Neuronal stem cell (in vitro differentiated cells): Measurements from ENCODE around the gene KISS1.

Experiments used
- DNase-seq: peaks from one replicate; pipeline ENCODE4 v3.0.0-alpha.2; 2013; ENCODE audit warnings: low spot score
- H2AFZ ChIP-seq: one replicate; pipeline ENCODE4 v1.6.1; 2013; ENCODE audit warnings: mild to moderate bottlenecking, low read length, inconsistent platforms
- H2AK5ac ChIP-seq: 2 replicates; pipeline ENCODE4 v1.6.1; 2013; ENCODE audit warnings: low read depth, mild to moderate bottlenecking, inconsistent platforms, low read length, moderate library complexity, mixed read lengths
- H2BK120ac ChIP-seq: 2 replicates; pipeline ENCODE4 v1.6.1; 2013; ENCODE audit warnings: low read depth, mild to moderate bottlenecking, inconsistent platforms, low read length, moderate library complexity, mixed read lengths
- H2BK12ac ChIP-seq: one replicate; pipeline ENCODE4 v1.6.1; 2013; ENCODE audit warnings: low read length, inconsistent platforms
- H2BK15ac ChIP-seq: 2 replicates; pipeline ENCODE4 v1.6.1; 2013; ENCODE audit warnings: mild to moderate bottlenecking, low read length, inconsistent platforms, mixed read lengths
- H2BK5ac ChIP-seq: one replicate; pipeline ENCODE4 v1.6.1; 2013; ENCODE audit warnings: inconsistent platforms, mild to moderate bottlenecking, low read length, moderate library complexity
- H3K14ac ChIP-seq: one replicate; pipeline ENCODE4 v1.6.1; 2013; ENCODE audit warnings: low read length, inconsistent platforms
- H3K18ac ChIP-seq: 2 replicates; pipeline ENCODE4 v1.6.1; 2013; ENCODE audit warnings: low read length, inconsistent platforms
- H3K23ac ChIP-seq: 2 replicates; pipeline ENCODE4 v1.6.1; 2013; ENCODE audit warnings: low read depth, mild to moderate bottlenecking, mixed read lengths, low read length, inconsistent platforms; ENCODE audit not compliant: poor library complexity
- H3K27ac ChIP-seq: replicated peaks from 3 replicates; pipeline ENCODE4 v1.5.1; 2013; ENCODE audit warnings: low read length, inconsistent platforms
- H3K27me3 ChIP-seq, 3 experiments: 2 replicates each; pipeline ENCODE4 v1.6.1; 2013; ENCODE audit warnings: low read length in 3 of 3, mild to moderate bottlenecking in 2 of 3, inconsistent platforms in 1 of 3, low read depth in 1 of 3, mixed read lengths in 1 of 3, moderate library complexity in 1 of 3; ENCODE audit not compliant: control insufficient read depth in 3 of 3, insufficient read depth in 3 of 3
- H3K36me3 ChIP-seq, 2 donors: replicated peaks in 1 of 2; 2 replicates each; pipeline ENCODE4 v1.6.1; 2013; ENCODE audit warnings: low read length in 2 of 2; ENCODE audit not compliant: control insufficient read depth in 2 of 2, insufficient read depth in 2 of 2
- H3K4ac ChIP-seq: 2 replicates; pipeline ENCODE4 v1.6.1; 2013; ENCODE audit warnings: inconsistent platforms, mild to moderate bottlenecking, low read length, moderate library complexity
- H3K4me1 ChIP-seq, 2 donors: 1 replicate in 1 of 2; 2 replicates in 1 of 2; pipeline ENCODE4 v1.6.1; 2013; ENCODE audit warnings: low read length in 2 of 2, low read depth in 1 of 2; ENCODE audit not compliant: control insufficient read depth in 2 of 2, insufficient read depth in 1 of 2
- H3K4me2 ChIP-seq: one replicate; pipeline ENCODE4 v1.6.1; 2013; ENCODE audit warnings: mild to moderate bottlenecking, low read length, inconsistent platforms; ENCODE audit not compliant: insufficient read depth, poor library complexity, severe bottlenecking
- H3K4me3 ChIP-seq, 2 donors: 2 replicates each; pipeline ENCODE4 v1.5.1; 2013; ENCODE audit warnings: low read length in 2 of 2, mild to moderate bottlenecking in 2 of 2, inconsistent platforms in 1 of 2, moderate library complexity in 1 of 2
- H3K79me1 ChIP-seq: one replicate; pipeline ENCODE4 v1.6.1; 2013; ENCODE audit warnings: low read depth, mild to moderate bottlenecking, inconsistent platforms, low read length, moderate library complexity
- H3K9ac ChIP-seq: one replicate; pipeline ENCODE4 v1.6.1; 2013; ENCODE audit warnings: mild to moderate bottlenecking, low read depth, low read length, inconsistent platforms; ENCODE audit not compliant: poor library complexity
- H3K9me3 ChIP-seq, 2 donors: replicated peaks in 1 of 2; 2 replicates each; pipeline versions ENCODE3 to v1.6.1; 2013; ENCODE audit warnings: low read length in 2 of 2, mild to moderate bottlenecking in 2 of 2, inconsistent platforms in 1 of 2, low read depth in 1 of 2, mixed read lengths in 1 of 2, moderate library complexity in 1 of 2; ENCODE audit not compliant: control insufficient read depth in 2 of 2, insufficient read depth in 1 of 2
- H4K8ac ChIP-seq: one replicate; pipeline ENCODE4 v1.6.1; 2013; ENCODE audit warnings: low read depth, mild to moderate bottlenecking, inconsistent platforms, low read length, moderate library complexity
- H4K91ac ChIP-seq: one replicate; pipeline ENCODE4 v1.6.1; 2013; ENCODE audit warnings: low read length, low read depth, mild to moderate bottlenecking, inconsistent platforms; ENCODE audit not compliant: poor library complexity
- WGBS, 2 donors: extraction: QIAGEN DNeasy Blood & Tissue Kit; methylation state at CpG; one replicate each; pipeline ENCODE4 v1.1.7; 2013; ENCODE audit warnings: missing lambda C conversion rate in 2 of 2, mixed read lengths in 1 of 2; ENCODE audit not compliant: insufficient read length in 2 of 2, insufficient replicate concordance in 1 of 2; ENCODE audit errors: extremely low coverage in 2 of 2; 5-methylcytosine and 5-hydroxymethylcytosine counted together

The KISS1 gene

GRCh38 chr1:204171751-204172178 is 24.5 kb downstream of the KISS1 start:
- Histone ChIP-seq H3K14ac (no peak overlapping the region), H3K27me3 (peaks cover 0 to 34% (median 0%) of the 10 kb centered on the region in 3 experiments), H2BK120ac (no peak overlapping the region), H3K27ac (no peak overlapping the region), H2BK15ac (no peak overlapping the region), H3K4me3 (no peak overlapping the region), H3K4me1 (peaks cover 0 to 2% of the 10 kb centered on the region in 2 donors), H3K9ac (no peak overlapping the region), H3K9me3 (peaks cover 2 to 18% of the 10 kb centered on the region in 2 donors), H3K4ac (no peak overlapping the region), H3K23ac (no peak overlapping the region), H3K18ac (no peak overlapping the region), H2AFZ (no peak overlapping the region), H3K36me3 (no peaks in the 10 kb centered on the region), H3K79me1 (no peaks in the 10 kb centered on the region), H3K4me2 (no peak overlapping the region), H4K8ac (no peak overlapping the region), H2BK5ac (no peak overlapping the region), H4K91ac (no peak overlapping the region), H2BK12ac (no peak overlapping the region), H2AK5ac (no peak overlapping the region)
- no CpG with 5 or more reads among the region's 4 CpGs for WGBS, 2 donors
- DNase-seq, result no peak

- H3K36me3 ChIP-seq, result no peaks in the 10 kb centered on the region
- H2BK12ac ChIP-seq, result no peak overlapping the region
- no peak overlapping the region for H2BK5ac ChIP-seq
- no peak overlapping the region for H3K14ac ChIP-seq
- DNase-seq, result no peak
- H3K27ac ChIP-seq, result no peak overlapping the region
- H2BK120ac ChIP-seq, result no peak overlapping the region
- no peaks in the 10 kb centered on the region for H3K4me1 ChIP-seq
- no CpG with 5 or more reads among the region's 3 CpGs for WGBS, 2 donors
- no peak overlapping the region for H2AFZ ChIP-seq
- no peak overlapping the region for H3K18ac ChIP-seq
- no peak overlapping the region for H4K91ac ChIP-seq
- no peak overlapping the region for H3K4me3 ChIP-seq
- H2AK5ac ChIP-seq, result no peak overlapping the region
- peaks cover 0 to 33% (median 0%) of the 10 kb centered on the region in 3 experiments for H3K27me3 ChIP-seq
- H3K79me1 ChIP-seq, result no peaks in the 10 kb centered on the region
- no peak overlapping the region for H3K4ac ChIP-seq
- H3K4me2 ChIP-seq, result no peak overlapping the region
- H3K23ac ChIP-seq, result no peak overlapping the region
- no peak overlapping the region for H2BK15ac ChIP-seq
- H3K9me3 ChIP-seq, result peaks cover 2 to 18% of the 10 kb centered on the region in 2 donors
- no peak overlapping the region for H4K8ac ChIP-seq
- no peak overlapping the region for H3K9ac ChIP-seq
These were observed 25.7 kb downstream of the KISS1 start for GRCh38 chr1:204170494-204171155.

DNA sequence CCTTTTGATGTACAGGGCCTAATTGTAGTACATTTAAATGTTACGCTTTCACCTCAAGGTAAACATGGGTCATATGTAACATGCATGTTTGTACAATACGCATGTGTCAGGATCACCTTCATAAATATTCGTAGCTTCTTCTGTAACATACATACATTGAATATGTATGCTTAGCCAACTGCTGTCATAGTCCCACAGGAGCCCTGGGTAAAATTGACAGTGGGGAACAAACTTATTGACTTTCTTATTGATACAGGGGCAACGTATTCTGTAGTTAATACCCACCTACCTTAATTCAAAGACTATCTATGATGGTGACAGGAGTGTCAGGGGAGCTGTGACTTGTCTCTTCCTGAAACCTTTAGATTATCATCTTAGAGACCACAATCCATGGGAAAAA is 26.4 kb downstream of the KISS1 start:
- H3K4me1 ChIP-seq, result no peaks in the 10 kb centered on the region
- no peaks in the 10 kb centered on the region for H3K79me1 ChIP-seq
- H3K27ac ChIP-seq, result no peak overlapping the region
- no peak overlapping the region for H2BK5ac ChIP-seq
- no peak overlapping the region for H3K23ac ChIP-seq
- H4K91ac ChIP-seq, result no peak overlapping the region
- no peak overlapping the region for H3K4me2 ChIP-seq
- H3K4ac ChIP-seq, result no peak overlapping the region
- H2AFZ ChIP-seq, result no peak overlapping the region
- WGBS, 2 donors, result no CpG with 5 or more reads among the region's 4 CpGs
- H3K9me3 ChIP-seq, result peaks cover 2 to 18% of the 10 kb centered on the region in 2 donors
- no peak overlapping the region for H4K8ac ChIP-seq
- H3K9ac ChIP-seq, result no peak overlapping the region
- H3K18ac ChIP-seq, result no peak overlapping the region
- H3K27me3 ChIP-seq, result peaks cover 0 to 25% (median 0%) of the 10 kb centered on the region in 3 experiments
- no peak for DNase-seq
- H3K14ac ChIP-seq, result no peak overlapping the region
- no peak overlapping the region for H3K4me3 ChIP-seq
- no peak overlapping the region for H2BK15ac ChIP-seq
- no peak overlapping the region for H2BK12ac ChIP-seq
- H3K36me3 ChIP-seq, result no peaks in the 10 kb centered on the region
- H2BK120ac ChIP-seq, result no peak overlapping the region
- no peak overlapping the region for H2AK5ac ChIP-seq

DNA sequence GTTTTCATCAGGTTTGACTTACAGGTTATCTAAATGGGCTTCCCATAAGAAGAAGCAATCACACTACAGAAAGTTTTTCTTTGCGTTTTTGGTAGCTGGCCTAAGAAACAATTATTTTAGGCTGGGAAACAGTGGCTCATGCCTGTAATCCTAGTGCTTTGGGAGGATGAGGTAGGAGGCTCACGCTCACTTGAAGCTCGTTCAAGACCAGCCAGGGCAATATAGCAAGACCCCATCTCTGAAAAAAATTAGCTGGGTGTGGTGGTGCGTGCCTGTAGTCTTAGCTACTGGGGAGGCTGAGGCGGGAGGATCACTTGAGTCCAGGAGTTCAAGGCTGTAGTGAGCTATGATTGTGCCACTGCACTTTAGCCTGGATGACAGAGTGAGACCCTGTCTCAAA is 28.6 kb downstream of the KISS1 start:
- no peak overlapping the region for H4K8ac ChIP-seq
- H2BK12ac ChIP-seq, result no peak overlapping the region
- no CpG with 5 or more reads among the region's 5 CpGs for WGBS, 2 donors
- H3K27ac ChIP-seq, result no peak overlapping the region
- no peak overlapping the region for H3K14ac ChIP-seq
- H3K23ac ChIP-seq, result no peak overlapping the region
- peaks cover 2 to 18% of the 10 kb centered on the region in 2 donors for H3K9me3 ChIP-seq
- H4K91ac ChIP-seq, result no peak overlapping the region
- H3K18ac ChIP-seq, result no peak overlapping the region
- no peak overlapping the region for H3K4ac ChIP-seq
- no peak overlapping the region for H3K4me3 ChIP-seq
- H3K4me1 ChIP-seq, result no peaks in the 10 kb centered on the region
- no peak overlapping the region for H2BK15ac ChIP-seq
- no peak overlapping the region for H2AFZ ChIP-seq
- H3K4me2 ChIP-seq, result no peak overlapping the region
- H2BK120ac ChIP-seq, result no peak overlapping the region
- no peaks in the 10 kb centered on the region for H3K36me3 ChIP-seq
- no peak overlapping the region for H2AK5ac ChIP-seq
- peaks cover 0 to 23% (median 0%) of the 10 kb centered on the region in 3 experiments for H3K27me3 ChIP-seq
- no peak overlapping the region for H2BK5ac ChIP-seq
- no peak for DNase-seq
- no peak overlapping the region for H3K9ac ChIP-seq
- no peaks in the 10 kb centered on the region for H3K79me1 ChIP-seq
